Measurements from ENCODE around the gene VPS37C.
"Not testable (repeated sequence)": the region's sequence is repeated elsewhere in the genome, so short reads cannot be mapped to it uniquely, and the experiment has no call there.

The VPS37C gene

GRCh38 chr11:61172888-61173287 is 11.7 kb upstream of the VPS37C start:
- TF ChIP-seq POLR2AphosphoS5 (IDR thresholded peaks at IDR 0.05; ENCODE audit: low read depth, low read length): no peak
- TF ChIP-seq TAF1 (IDR thresholded peaks at IDR 0.05; ENCODE audit: borderline replicate concordance, low read depth, low read length): no peak
- TF ChIP-seq POLR2A (IDR thresholded peaks at IDR 0.05; ENCODE audit: low read depth, low read length): no peak
- FAIRE-seq (peak; percentile 66), DNase-seq (ENCODE audit: insufficient read length) (no peak)

GRCh38 chr11:61172356-61172755 is 11.1 kb upstream of the VPS37C start:
- DNase-seq (ENCODE audit: insufficient read length) (no peak), FAIRE-seq (no peak)
- no peak for TF ChIP-seq POLR2AphosphoS5 (IDR thresholded peaks at IDR 0.05; ENCODE audit: low read depth, low read length)

- TF ChIP-seq POLR2AphosphoS5 (IDR thresholded peaks at IDR 0.05; ENCODE audit: low read depth, low read length): no peak
- no peak for TF ChIP-seq TAF1 (IDR thresholded peaks at IDR 0.05; ENCODE audit: borderline replicate concordance, low read depth, low read length)
- TF ChIP-seq POLR2A (IDR thresholded peaks at IDR 0.05; ENCODE audit: low read depth, low read length): no peak
- FAIRE-seq (no peak), DNase-seq (ENCODE audit: insufficient read length) (no peak)
Measured at GRCh38 chr11:61171907-61172306, 10.7 kb upstream of the VPS37C start.

GRCh38 chr11:61170566-61170965 is 9.3 kb upstream of the VPS37C start:
- FAIRE-seq (no peak), DNase-seq (ENCODE audit: insufficient read length) (no peak)
- TF ChIP-seq POLR2A (IDR thresholded peaks at IDR 0.05; ENCODE audit: low read depth, low read length) (no peak), POLR2AphosphoS5 (IDR thresholded peaks at IDR 0.05; ENCODE audit: low read depth, low read length) (no peak), TAF1 (IDR thresholded peaks at IDR 0.05; ENCODE audit: borderline replicate concordance, low read depth, low read length) (no peak)

GRCh38 chr11:61168800-61169199 is 7.6 kb upstream of the VPS37C start:
- FAIRE-seq: no peak
- TF ChIP-seq POLR2A (IDR thresholded peaks at IDR 0.05; ENCODE audit: low read depth, low read length): no peak
- no peak for TF ChIP-seq POLR2AphosphoS5 (IDR thresholded peaks at IDR 0.05; ENCODE audit: low read depth, low read length)
- no peak for TF ChIP-seq TAF1 (IDR thresholded peaks at IDR 0.05; ENCODE audit: borderline replicate concordance, low read depth, low read length)

GRCh38 chr11:61168042-61168688 is 6.9 kb upstream of the VPS37C start:
- no peak for DNase-seq (ENCODE audit: insufficient read length)
- FAIRE-seq: peak; percentile 78
- TF ChIP-seq TAF1 (IDR thresholded peaks at IDR 0.05; ENCODE audit: borderline replicate concordance, low read depth, low read length): no peak
- no peak for TF ChIP-seq POLR2A (IDR thresholded peaks at IDR 0.05; ENCODE audit: low read depth, low read length)
- TF ChIP-seq POLR2AphosphoS5 (IDR thresholded peaks at IDR 0.05; ENCODE audit: low read depth, low read length): no peak

More at GRCh38 chr11:61168800-61169199, 7.6 kb upstream of the VPS37C start:
- DNase-seq (ENCODE audit: insufficient read length): no peak

- not testable (repeated sequence) for FAIRE-seq; DNase-seq (ENCODE audit: insufficient read length)
Measured at GRCh38 chr11:61166331-61166730, 5.1 kb upstream of the VPS37C start.

- FAIRE-seq; DNase-seq (ENCODE audit: insufficient read length): not testable (repeated sequence)
Measured at GRCh38 chr11:61165785-61166184, 4.6 kb upstream of the VPS37C start.

GRCh38 chr11:61164606-61165424 is 3.6 kb upstream of the VPS37C start:
- TF ChIP-seq TAF1 (IDR thresholded peaks at IDR 0.05; ENCODE audit: borderline replicate concordance, low read depth, low read length): no peak
- no peak for TF ChIP-seq POLR2AphosphoS5 (IDR thresholded peaks at IDR 0.05; ENCODE audit: low read depth, low read length)
- no peak for TF ChIP-seq POLR2A (IDR thresholded peaks at IDR 0.05; ENCODE audit: low read depth, low read length)
- DNase-seq (ENCODE audit: insufficient read length) (no peak), FAIRE-seq (peak; percentile 38)

GRCh38 chr11:61163714-61164605 is 2.7 kb upstream of the VPS37C start:
- DNase-seq (ENCODE audit: insufficient read length) (no peak), FAIRE-seq (peak; percentile 80)
- TF ChIP-seq POLR2A (IDR thresholded peaks at IDR 0.05; ENCODE audit: low read depth, low read length) (no peak), POLR2AphosphoS5 (IDR thresholded peaks at IDR 0.05; ENCODE audit: low read depth, low read length) (no peak), TAF1 (IDR thresholded peaks at IDR 0.05; ENCODE audit: borderline replicate concordance, low read depth, low read length) (no peak)

- DNase-seq (ENCODE audit: insufficient read length) (no peak), FAIRE-seq (peak; percentile 51)
- no peak for TF ChIP-seq POLR2AphosphoS5 (IDR thresholded peaks at IDR 0.05; ENCODE audit: low read depth, low read length)
- no peak for TF ChIP-seq POLR2A (IDR thresholded peaks at IDR 0.05; ENCODE audit: low read depth, low read length)
- no peak for TF ChIP-seq TAF1 (IDR thresholded peaks at IDR 0.05; ENCODE audit: borderline replicate concordance, low read depth, low read length)
Measured at GRCh38 chr11:61163021-61163420, 1.8 kb upstream of the VPS37C start.
